ENCODE data around the gene COL8A2.

DNA sequence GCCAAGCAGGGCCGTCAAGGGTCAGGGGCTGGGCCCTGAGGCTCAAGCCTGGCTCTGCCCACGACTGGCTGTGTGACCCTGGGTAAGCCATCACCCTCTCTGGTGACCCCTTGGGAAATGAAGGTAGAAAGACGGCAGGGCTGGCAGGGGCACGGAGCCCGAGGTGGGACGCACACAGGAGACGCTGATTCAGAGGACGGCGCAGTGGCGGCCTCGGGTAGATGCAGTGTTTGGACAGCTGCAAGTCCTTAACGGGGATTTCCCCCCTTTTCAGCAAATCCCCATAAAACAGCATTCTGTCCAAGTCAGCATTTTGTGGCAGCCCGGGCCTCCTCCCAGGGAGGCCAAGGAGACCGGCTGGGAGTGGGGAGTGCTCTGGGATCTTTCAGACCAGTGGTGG lies 16.7 kb downstream of the COL8A2 start:
- TF ChIP-seq, protein P1, sequence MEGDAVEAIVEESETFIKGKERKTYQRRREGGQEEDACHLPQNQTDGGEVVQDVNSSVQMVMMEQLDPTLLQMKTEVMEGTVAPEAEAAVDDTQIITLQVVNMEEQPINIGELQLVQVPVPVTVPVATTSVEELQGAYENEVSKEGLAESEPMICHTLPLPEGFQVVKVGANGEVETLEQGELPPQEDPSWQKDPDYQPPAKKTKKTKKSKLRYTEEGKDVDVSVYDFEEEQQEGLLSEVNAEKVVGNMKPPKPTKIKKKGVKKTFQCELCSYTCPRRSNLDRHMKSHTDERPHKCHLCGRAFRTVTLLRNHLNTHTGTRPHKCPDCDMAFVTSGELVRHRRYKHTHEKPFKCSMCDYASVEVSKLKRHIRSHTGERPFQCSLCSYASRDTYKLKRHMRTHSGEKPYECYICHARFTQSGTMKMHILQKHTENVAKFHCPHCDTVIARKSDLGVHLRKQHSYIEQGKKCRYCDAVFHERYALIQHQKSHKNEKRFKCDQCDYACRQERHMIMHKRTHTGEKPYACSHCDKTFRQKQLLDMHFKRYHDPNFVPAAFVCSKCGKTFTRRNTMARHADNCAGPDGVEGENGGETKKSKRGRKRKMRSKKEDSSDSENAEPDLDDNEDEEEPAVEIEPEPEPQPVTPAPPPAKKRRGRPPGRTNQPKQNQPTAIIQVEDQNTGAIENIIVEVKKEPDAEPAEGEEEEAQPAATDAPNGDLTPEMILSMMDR (IDR thresholded peaks at IDR 0.05 in 4 of 5, conservative IDR thresholded peaks at IDR 0.05 in 1 of 5), result no peak
- no peak for TF ChIP-seq POLR2A (IDR thresholded peaks at IDR 0.05)
